MM.1S (cell line): ENCODE results near the gene HTRA1.

Experiments
- DNase-seq: peaks from one replicate; pipeline ENCODE4 v3.0.0-alpha.2; 2015
- H2AFZ ChIP-seq: fragments of 300-600 bp; sonication (generic); 2 replicates; pipeline ENCODE4 v1.6.0; 2016; ENCODE audit warnings: antibody characterized with exemption, low read length
- H3F3A ChIP-seq: fragments of 300-600 bp; sonication (generic); 2 replicates; pipeline ENCODE4 v1.6.1; 2016; ENCODE audit warnings: mild to moderate bottlenecking, antibody characterized with exemption, low read length, moderate library complexity, mixed read lengths; ENCODE audit not compliant: insufficient read depth
- H3K27ac ChIP-seq: fragments of 300-600 bp; sonication (generic); 2 replicates; pipeline ENCODE4 v1.5.1; 2016; ENCODE audit warnings: mild to moderate bottlenecking, low read length
- H3K27me3 ChIP-seq: fragments of 300-600 bp; sonication (generic); replicated peaks from 2 replicates; pipeline ENCODE4 v1.6.0; 2016; ENCODE audit warnings: low read length; ENCODE audit not compliant: insufficient read depth
- H3K36me3 ChIP-seq: fragments of 300-600 bp; sonication (generic); replicated peaks from 2 replicates; pipeline ENCODE4 v1.6.1; 2016; ENCODE audit warnings: mild to moderate bottlenecking, low read length, mixed read lengths; ENCODE audit not compliant: insufficient read depth
- H3K4me1 ChIP-seq: fragments of 300-600 bp; sonication (generic); 2 replicates; pipeline ENCODE4 v1.6.1; 2016; ENCODE audit warnings: low read length, mixed read lengths
- H3K4me2 ChIP-seq: fragments of 300-600 bp; sonication (generic); 2 replicates; pipeline ENCODE4 v1.6.0; 2016; ENCODE audit warnings: low read depth, low read length
- H3K4me3 ChIP-seq: fragments of 300-600 bp; sonication (generic); 2 replicates; pipeline ENCODE4 v1.5.1; 2016; ENCODE audit warnings: low read length, mixed read lengths
- H3K79me2 ChIP-seq: fragments of 300-600 bp; sonication (generic); 2 replicates; pipeline ENCODE4 v1.6.1; 2016; ENCODE audit warnings: mixed run types, low read length, mixed read lengths
- H3K9ac ChIP-seq: fragments of 300-600 bp; sonication (generic); 2 replicates; pipeline ENCODE4 v1.6.1; 2016; ENCODE audit warnings: low read length, mixed read lengths
- H3K9me2 ChIP-seq: fragments of 300-600 bp; sonication (generic); replicated peaks from 2 replicates; pipeline ENCODE4 v1.6.1; 2016; ENCODE audit warnings: mild to moderate bottlenecking, low read length, mixed read lengths; ENCODE audit not compliant: insufficient read depth
- H3K9me3 ChIP-seq: fragments of 300-600 bp; sonication (generic); replicated peaks from 2 replicates; pipeline ENCODE4 v1.6.1; 2016; ENCODE audit warnings: mild to moderate bottlenecking, low read length, mixed read lengths; ENCODE audit not compliant: insufficient read depth
- H4K20me1 ChIP-seq: fragments of 300-600 bp; sonication (generic); 2 replicates; pipeline ENCODE4 v1.6.1; 2016; ENCODE audit warnings: mild to moderate bottlenecking, low read length, moderate library complexity, mixed read lengths; ENCODE audit not compliant: insufficient read depth
- CTCF ChIP-seq: fragments of 300-600 bp; sonication (generic); IDR thresholded peaks from 2 replicates; pipeline ENCODE4 v1.5.1; 2016; ENCODE audit warnings: antibody characterized with exemption, low read length, mixed read lengths
- EZH2 ChIP-seq: fragments of 300-600 bp; sonication (generic); optimal IDR thresholded peaks from 2 replicates; pipeline ENCODE3; 2017; ENCODE audit warnings: low read depth, mild to moderate bottlenecking, antibody characterized with exemption, low read length, mixed read lengths
- EZH2phosphoT487 ChIP-seq: fragments of 300-600 bp; sonication (generic); IDR thresholded peaks from 2 replicates; pipeline ENCODE4 v1.6.1; 2018; ENCODE audit warnings: antibody characterized with exemption, low read length

HTRA1 gene

GRCh38 chr10:122419016-122419415, 42.3 kb upstream of the HTRA1 start:
- H3K4me2 ChIP-seq = no peak overlapping the region
- no peak overlapping the region for H3K27ac ChIP-seq

GRCh38 chr10:122419876-122420623, 41.3 kb upstream of the HTRA1 start:
- H3K9me3 ChIP-seq = no peaks in the 10 kb centered on the region
- H3K4me3 ChIP-seq = no peak overlapping the region
- no peak overlapping the region for H3K27ac ChIP-seq
- no peak for DNase-seq
- H2AFZ ChIP-seq = no peak overlapping the region
- H3K4me2 ChIP-seq = no peak overlapping the region
- no peak for TF ChIP-seq EZH2
- no peaks in the 10 kb centered on the region for H3K9me2 ChIP-seq
- H3K9ac ChIP-seq = no peak overlapping the region
- no peaks in the 10 kb centered on the region for H3K4me1 ChIP-seq
- H3K27me3 ChIP-seq = no peaks in the 10 kb centered on the region
- H3F3A ChIP-seq = no peaks in the 10 kb centered on the region
- H4K20me1 ChIP-seq = no peaks in the 10 kb centered on the region
- no peaks in the 10 kb centered on the region for H3K79me2 ChIP-seq
- H3K36me3 ChIP-seq = no peaks in the 10 kb centered on the region

More at GRCh38 chr10:122419016-122419415, 42.3 kb upstream of the HTRA1 start:
- Histone ChIP-seq H3K79me2 (no peaks in the 10 kb centered on the region), H4K20me1 (no peaks in the 10 kb centered on the region), H3K9me2 (no peaks in the 10 kb centered on the region), H3K4me3 (no peak overlapping the region), H3K9ac (no peak overlapping the region), H3K4me1 (no peaks in the 10 kb centered on the region), H3K9me3 (no peaks in the 10 kb centered on the region), H3K36me3 (no peaks in the 10 kb centered on the region), H3K27me3 (no peaks in the 10 kb centered on the region), H2AFZ (no peak overlapping the region), H3F3A (no peaks in the 10 kb centered on the region)
- DNase-seq = no peak
- TF ChIP-seq EZH2phosphoT487 (no peak), EZH2 (no peak), CTCF (no peak)

GRCh38 chr10:122420624-122421007, 40.7 kb upstream of the HTRA1 start:
- no peak for TF ChIP-seq CTCF
- no peak for TF ChIP-seq EZH2phosphoT487
- TF ChIP-seq EZH2 = no peak
- H3K27ac ChIP-seq = no peak overlapping the region
- H4K20me1 ChIP-seq = no peaks in the 10 kb centered on the region
- no peak overlapping the region for H3K4me3 ChIP-seq
- no peak overlapping the region for H3K4me2 ChIP-seq
- no peak for DNase-seq
- no peaks in the 10 kb centered on the region for H3K9me3 ChIP-seq
- H3K27me3 ChIP-seq = no peaks in the 10 kb centered on the region
- H3K79me2 ChIP-seq = no peaks in the 10 kb centered on the region
- no peaks in the 10 kb centered on the region for H3K4me1 ChIP-seq
- H3K36me3 ChIP-seq = no peaks in the 10 kb centered on the region
- no peak overlapping the region for H3K9ac ChIP-seq
- no peak overlapping the region for H2AFZ ChIP-seq
- H3F3A ChIP-seq = no peaks in the 10 kb centered on the region
- H3K9me2 ChIP-seq = no peaks in the 10 kb centered on the region

- no peak for TF ChIP-seq CTCF
- no peak for TF ChIP-seq EZH2phosphoT487
- TF ChIP-seq EZH2 = no peak
- DNase-seq = no peak
- Histone ChIP-seq H3K9me2 (no peaks in the 10 kb centered on the region), H3K4me3 (no peak overlapping the region), H3K27ac (no peak overlapping the region), H3F3A (no peaks in the 10 kb centered on the region), H3K9ac (no peak overlapping the region), H3K4me1 (no peaks in the 10 kb centered on the region), H3K79me2 (no peaks in the 10 kb centered on the region), H3K4me2 (no peak overlapping the region), H4K20me1 (no peaks in the 10 kb centered on the region), H3K36me3 (no peaks in the 10 kb centered on the region), H3K27me3 (no peaks in the 10 kb centered on the region), H3K9me3 (no peaks in the 10 kb centered on the region), H2AFZ (no peak overlapping the region)
These were observed 40.2 kb upstream of the HTRA1 start for GRCh38 chr10:122421054-122421625.
